H9 (cell line): ENCODE measurements around the gene TMEM109. TPM values are rescaled to one million over a fixed set of nuclear protein-coding genes. Genes with fewer than 3 reads are reported as not detected.

Source experiments
- DNase-seq: peaks from one replicate; pipeline ENCODE4 v3.0.0-alpha.2; 2017
- H2AFZ ChIP-seq: one replicate; pipeline ENCODE4 v1.6.1; 2013; ENCODE audit warnings: mild to moderate bottlenecking, low read length, control low read depth, moderate library complexity
- H2AK5ac ChIP-seq: 2 replicates; pipeline ENCODE4 v1.6.1; 2013; ENCODE audit warnings: low read length, control low read depth, mixed read lengths; ENCODE audit not compliant: insufficient read length
- H2BK120ac ChIP-seq: one replicate; pipeline ENCODE4 v1.6.1; 2013; ENCODE audit warnings: low read depth, mild to moderate bottlenecking, low read length, control low read depth, inconsistent platforms; ENCODE audit not compliant: poor library complexity, severe bottlenecking
- H2BK12ac ChIP-seq: 2 replicates; pipeline ENCODE4 v1.6.1; 2013; ENCODE audit warnings: low read length, control low read depth, mixed read lengths, low read depth; ENCODE audit not compliant: insufficient read length
- H2BK15ac ChIP-seq: 2 replicates; pipeline ENCODE4 v1.6.1; 2013; ENCODE audit warnings: low read depth, low read length, control low read depth
- H2BK20ac ChIP-seq: one replicate; pipeline ENCODE4 v1.6.1; 2013; ENCODE audit warnings: low read depth, mild to moderate bottlenecking, low read length, control low read depth, inconsistent platforms; ENCODE audit not compliant: poor library complexity, severe bottlenecking
- H2BK5ac ChIP-seq: 2 replicates; pipeline ENCODE4 v1.6.1; 2013; ENCODE audit warnings: low read length, control low read depth, mixed read lengths; ENCODE audit not compliant: insufficient read length
- H3K14ac ChIP-seq: 2 replicates; pipeline ENCODE4 v1.6.1; 2013; ENCODE audit warnings: low read length, control low read depth; ENCODE audit not compliant: insufficient read depth
- H3K18ac ChIP-seq: 2 replicates; pipeline ENCODE4 v1.6.1; 2013; ENCODE audit warnings: low read depth, mild to moderate bottlenecking, mixed read lengths, low read length, control low read depth; ENCODE audit not compliant: insufficient read length
- H3K23ac ChIP-seq: 2 replicates; pipeline ENCODE4 v1.6.1; 2013; ENCODE audit warnings: low read length, control low read depth, mixed read lengths, low read depth; ENCODE audit not compliant: insufficient read length
- H3K23me2 ChIP-seq: 2 replicates; pipeline ENCODE4 v1.6.1; 2013; ENCODE audit warnings: low read depth, mild to moderate bottlenecking, mixed read lengths, low read length, control low read depth; ENCODE audit not compliant: insufficient read length, poor library complexity, severe bottlenecking
- H3K27ac ChIP-seq: 2 replicates; pipeline ENCODE4 v1.5.1; 2013; ENCODE audit warnings: low read length, control low read depth, mixed read lengths, low read depth; ENCODE audit not compliant: insufficient read length
- H3K27me3 ChIP-seq: 2 replicates; pipeline ENCODE4 v1.6.1; 2013; ENCODE audit warnings: low read length, control low read depth, inconsistent platforms; ENCODE audit not compliant: insufficient read depth
- H3K4ac ChIP-seq: 2 replicates; pipeline ENCODE4 v1.6.1; 2013; ENCODE audit warnings: low read depth, mild to moderate bottlenecking, control low read depth, inconsistent platforms, low read length, moderate library complexity
- H3K4me1 ChIP-seq: 2 replicates; pipeline ENCODE4 v1.6.1; 2013; ENCODE audit warnings: low read length, control low read depth, inconsistent platforms; ENCODE audit not compliant: insufficient read depth
- H3K4me2 ChIP-seq: 2 replicates; pipeline ENCODE4 v1.6.1; 2013; ENCODE audit warnings: low read length, control low read depth, mixed read lengths; ENCODE audit not compliant: insufficient read length, insufficient read depth
- H3K56ac ChIP-seq: 2 replicates; pipeline ENCODE4 v1.6.1; 2013; ENCODE audit warnings: low read depth, mild to moderate bottlenecking, mixed read lengths, low read length, control low read depth; ENCODE audit not compliant: insufficient read length
- H3K79me1 ChIP-seq: 2 replicates; pipeline ENCODE4 v1.6.1; 2013; ENCODE audit warnings: low read depth, mild to moderate bottlenecking, moderate library complexity, low read length, control low read depth, inconsistent platforms; ENCODE audit not compliant: insufficient read depth, poor library complexity, severe bottlenecking
- H3K79me2 ChIP-seq: 2 replicates; pipeline ENCODE4 v1.6.1; 2013; ENCODE audit warnings: low read length, control low read depth, inconsistent platforms; ENCODE audit not compliant: insufficient read depth
- H3K9ac ChIP-seq: 2 replicates; pipeline ENCODE4 v1.6.1; 2013; ENCODE audit warnings: low read length, control low read depth, mixed read lengths; ENCODE audit not compliant: insufficient read length; ENCODE audit errors: extremely low read depth
- H3K9me3 ChIP-seq: one replicate; pipeline ENCODE4 v1.6.1; 2013; ENCODE audit warnings: low read depth, low read length, inconsistent platforms; ENCODE audit not compliant: control insufficient read depth
- H3T11ph ChIP-seq: one replicate; pipeline ENCODE4 v1.6.1; 2013; ENCODE audit warnings: mild to moderate bottlenecking, low read length, control low read depth, inconsistent platforms
- H4K20me1 ChIP-seq: one replicate; pipeline ENCODE4 v1.6.1; 2013; ENCODE audit not compliant: control insufficient read depth, insufficient read length, insufficient read depth
- H4K5ac ChIP-seq: 2 replicates; pipeline ENCODE4 v1.6.1; 2013; ENCODE audit warnings: low read depth, mild to moderate bottlenecking, mixed read lengths, low read length, control low read depth; ENCODE audit not compliant: insufficient read length
- H4K8ac ChIP-seq: replicated peaks from 2 replicates; pipeline ENCODE4 v1.6.1; 2013; ENCODE audit warnings: low read length, control low read depth, mixed read lengths, low read depth; ENCODE audit not compliant: insufficient read length
- H4K91ac ChIP-seq: 2 replicates; pipeline ENCODE4 v1.6.1; 2013; ENCODE audit warnings: low read depth, mild to moderate bottlenecking, moderate library complexity, mixed read lengths, low read length, control low read depth; ENCODE audit not compliant: insufficient read length
- H3K27ac Mint-ChIP-seq, 3 experiments: 2 replicates in 2 of 3; 3 replicates in 1 of 3; pipeline ENCODE4 v1.8.0; 2020 to 2021; ENCODE audit warnings: mixed read lengths in 3 of 3, mild to moderate bottlenecking in 1 of 3, moderate library complexity in 1 of 3
- H3K27me3 Mint-ChIP-seq: 2 replicates; pipeline ENCODE4 v1.8.0; 2021; ENCODE audit warnings: low read depth, mild to moderate bottlenecking, moderate library complexity, mixed read lengths
- H3K36me3 Mint-ChIP-seq, 3 experiments: 2 replicates in 2 of 3; 3 replicates in 1 of 3; pipeline ENCODE4 v1.8.0; 2020 to 2021; ENCODE audit warnings: low read depth in 3 of 3, mixed read lengths in 3 of 3; ENCODE audit not compliant: insufficient read depth in 1 of 3
- H3K4me1 Mint-ChIP-seq, 2 experiments: 2 replicates each; pipeline ENCODE4 v1.8.0; 2020; ENCODE audit warnings: mixed read lengths in 2 of 2
- H3K4me3 Mint-ChIP-seq, 2 experiments: 2 replicates in 1 of 2; 3 replicates in 1 of 2; pipeline ENCODE4 v1.8.0; 2020 to 2021; ENCODE audit warnings: mild to moderate bottlenecking in 2 of 2, mixed read lengths in 2 of 2, moderate library complexity in 1 of 2
- H3K9me3 Mint-ChIP-seq, 2 experiments: 2 replicates in 1 of 2; 3 replicates in 1 of 2; pipeline ENCODE4 v1.8.0; 2020; ENCODE audit warnings: mild to moderate bottlenecking in 2 of 2, mixed read lengths in 2 of 2, moderate library complexity in 1 of 2
- CTCF ChIP-seq: fragments of 200-600 bp; sonication (generic); conservative IDR thresholded peaks from 3 replicates; pipeline ENCODE4 v1.8.0; 2021; ENCODE audit warnings: antibody characterized with exemption, mild to moderate bottlenecking
- WGBS: extraction: QIAGEN DNeasy Blood & Tissue Kit; methylation state at CpG from one replicate; pipeline ENCODE4 v1.1.7; 2013; ENCODE audit warnings: missing lambda C conversion rate, low lambda C conversion rate, mixed read lengths; ENCODE audit not compliant: insufficient read length; ENCODE audit errors: extremely low coverage; 5-methylcytosine and 5-hydroxymethylcytosine counted together
- total RNA-seq: library from RNA; stranded (reverse); gene quantifications from 2 replicates; pipeline ENCODE4 v1.2.1, GENCODE V29; 2021

Gene TMEM109
- total RNA-seq, 1 experiment from 2014 or later: 38.0 TPM

DNA sequence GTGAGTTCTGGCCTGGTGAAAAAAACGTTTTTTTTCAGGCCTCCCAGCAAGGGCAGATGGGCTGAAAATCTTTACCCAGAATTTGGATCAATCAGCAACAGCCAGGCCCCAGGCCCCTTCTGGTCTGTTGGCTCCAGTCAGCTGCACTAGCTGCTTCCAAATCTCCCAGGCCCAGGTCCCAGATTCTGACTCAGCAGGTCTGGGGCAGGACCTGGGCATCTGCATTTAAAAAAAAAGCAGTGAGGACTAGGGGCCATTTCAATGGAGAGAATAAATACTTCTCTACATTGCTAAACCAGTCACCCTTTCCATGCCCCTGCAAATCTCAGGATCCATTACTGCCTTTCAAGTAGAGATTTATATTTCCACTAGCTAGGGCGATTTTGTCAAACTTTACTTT, 33.7 kb downstream of the TMEM109 start:
- Histone ChIP-seq H4K91ac (no peak overlapping the region), H3K27me3 (no peaks in the 10 kb centered on the region; the same call in 1 of the 2 replicates), H3K56ac (no peak overlapping the region), H4K5ac (no peak overlapping the region), H3K23me2 (peaks cover 15% of the 10 kb centered on the region), H3K23ac (no peak overlapping the region), H3K4ac (no peak overlapping the region), H2BK15ac (no peak overlapping the region), H3K14ac (no peak overlapping the region), H2BK5ac (no peak overlapping the region), H3K4me2 (no peak overlapping the region), H2AK5ac (no peak overlapping the region), H3K79me1 (no peaks in the 10 kb centered on the region), H4K8ac (no peak overlapping the region), H3K9ac (no peak overlapping the region), H3K9me3 (no peaks in the 10 kb centered on the region), H3K4me1 (no peaks in the 10 kb centered on the region), H2BK120ac (no peak overlapping the region), H3K79me2 (no peaks in the 10 kb centered on the region), H3T11ph (no peak overlapping the region), H2BK20ac (no peak overlapping the region), H2AFZ (no peak overlapping the region), H2BK12ac (no peak overlapping the region), H3K18ac (no peak overlapping the region), H3K27ac (no peak overlapping the region), H4K20me1 (no peaks in the 10 kb centered on the region)
- no CpG with 5 or more reads among the region's 2 CpGs for WGBS
- Mint-ChIP-seq H3K4me3 (no peak overlapping the region), H3K27ac (no peak overlapping the region; a peak in 1 of 7 replicates), H3K4me1 (peaks cover 36 to 42% of the 10 kb centered on the region in 2 experiments), H3K36me3 (peaks cover 0 to 9% (median 2%) of the 10 kb centered on the region in 3 experiments; a peak in 4 of 7 replicates), H3K27me3 (peaks cover 38% of the 10 kb centered on the region), H3K9me3 (no peaks in the 10 kb centered on the region; a peak in 1 of 5 replicates)
- TF ChIP-seq CTCF: no peak
- no peak for DNase-seq
